Panc1 (cell line): ENCODE measurements around the gene FBXL17.

Experiments used
- CTCF ChIP-seq: fragments of 450-650 bp; IDR thresholded peaks from 2 replicates; pipeline ENCODE4 v1.5.1; 2017; ENCODE audit warnings: mild to moderate bottlenecking
- POLR2AphosphoS5 ChIP-seq: IDR thresholded peaks from 2 replicates; pipeline ENCODE4 v1.6.1; 2012; ENCODE audit warnings: mild to moderate bottlenecking, low read depth, low read length, moderate library complexity

- TF ChIP-seq CTCF (no peak), POLR2AphosphoS5 (no peak)
These were observed 10.6 kb downstream of the FBXL17 start for GRCh38 chr5:108371263-108371662.
